SK-N-SH (cell line): ENCODE measurements around the gene CELSR1. TPM values are rescaled to one million over a fixed set of nuclear protein-coding genes. Genes with fewer than 3 reads are reported as not detected.

Source experiments
- CTCF ChIA-PET: fragments of 300-600, 350-600 bp; formaldehyde crosslinking; extraction: SDS; loops from one replicate; lab custom pipeline; 2021; lab: Yijun Ruan, JAX
- POLR2A ChIA-PET: fragments of 350-600 bp; sonication (Branson Sonifier 250); formaldehyde crosslinking; extraction: SDS; loops from one replicate; lab custom pipeline; 2020; ENCODE audit warnings: antibody characterized with exemption, inconsistent platforms; lab: Yijun Ruan, JAX
- DNase-seq: peaks from one replicate; pipeline ENCODE4 v3.0.0; 2012
- H2AFZ ChIP-seq: fragments of 200-600 bp; sonication (generic); 2 replicates; pipeline ENCODE4 v1.8.1; 2016; ENCODE audit warnings: antibody characterized with exemption, mild to moderate bottlenecking, low read depth
- H3F3A ChIP-seq: fragments of 200-600 bp; sonication (generic); replicated peaks from 2 replicates; pipeline ENCODE3; 2016; ENCODE audit warnings: antibody characterized with exemption, mild to moderate bottlenecking; ENCODE audit not compliant: insufficient read depth
- H3K27ac ChIP-seq, 2 experiments: fragments of 200-500 bp in 1 of 2; fragments of 200-600 bp in 1 of 2; sonication (Bioruptor generic) in 1 of 2; sonication (generic), shearing (Covaris generic) in 1 of 2; 2 replicates each; pipeline versions ENCODE4 v1.5.1 to v1.6.1; 2014 to 2016; ENCODE audit warnings: low read depth in 2 of 2, inconsistent platforms in 1 of 2, low read length in 1 of 2, mild to moderate bottlenecking in 1 of 2, mixed read lengths in 1 of 2
- H3K27me3 ChIP-seq: fragments of 200-600 bp; sonication (generic), shearing (Covaris generic); 2 replicates; pipeline ENCODE4 v1.6.1; 2016; ENCODE audit warnings: mixed run types; ENCODE audit not compliant: insufficient read depth
- H3K36me3 ChIP-seq, 2 experiments: fragments of 200-500 bp in 1 of 2; fragments of 200-600 bp in 1 of 2; sonication (Bioruptor generic) in 1 of 2; sonication (generic) in 1 of 2; replicated peaks in 1 of 2; 2 replicates each; pipeline versions ENCODE3 to v1.5.1; 2014 to 2016; ENCODE audit warnings: low read length in 1 of 2, mild to moderate bottlenecking in 1 of 2; ENCODE audit not compliant: insufficient read depth in 2 of 2, control insufficient read depth in 1 of 2
- H3K4me1 ChIP-seq, 2 experiments: fragments of 200-500 bp in 1 of 2; fragments of 200-600 bp in 1 of 2; sonication (Bioruptor generic) in 1 of 2; sonication (generic), shearing (Covaris generic) in 1 of 2; 2 replicates each; pipeline versions ENCODE4 v1.5.1 to v1.6.1; 2014 to 2016; ENCODE audit warnings: low read depth in 1 of 2, low read length in 1 of 2, mixed run types in 1 of 2; ENCODE audit not compliant: insufficient read depth in 2 of 2, control insufficient read depth in 1 of 2
- H3K4me2 ChIP-seq: fragments of 200-600 bp; sonication (generic), shearing (Covaris generic); 2 replicates; pipeline ENCODE4 v1.6.1; 2017; ENCODE audit warnings: mixed run types
- H3K4me3 ChIP-seq, 2 experiments: fragments of 200-500 bp in 1 of 2; fragments of 200-600 bp in 1 of 2; sonication (Bioruptor generic) in 1 of 2; sonication (generic), shearing (Covaris generic) in 1 of 2; 2 replicates each; pipeline versions ENCODE4 v1.5.1 to v1.8.1; 2014 to 2016; ENCODE audit warnings: low read depth in 2 of 2, inconsistent platforms in 1 of 2, low read length in 1 of 2, mild to moderate bottlenecking in 1 of 2, mixed read lengths in 1 of 2, moderate library complexity in 1 of 2
- H3K79me2 ChIP-seq: fragments of 200-600 bp; sonication (generic); 2 replicates; pipeline ENCODE4 v1.8.1; 2017; ENCODE audit warnings: mild to moderate bottlenecking; ENCODE audit not compliant: insufficient read depth
- H3K9ac ChIP-seq: fragments of 200-600 bp; sonication (generic); 2 replicates; pipeline ENCODE4 v1.6.1; 2017; ENCODE audit warnings: mixed run types
- H3K9me2 ChIP-seq: fragments of 200-600 bp; sonication (generic); 2 replicates; pipeline ENCODE4 v1.6.1; 2017; ENCODE audit warnings: mixed run types
- H3K9me3 ChIP-seq: fragments of 200-600 bp; sonication (generic); 2 replicates; pipeline ENCODE4 v1.6.1; 2017; ENCODE audit warnings: mixed run types, mild to moderate bottlenecking, moderate library complexity
- H4K20me1 ChIP-seq: fragments of 200-600 bp; sonication (generic); 2 replicates; pipeline ENCODE4 v1.6.1; 2017; ENCODE audit warnings: mild to moderate bottlenecking, mixed run types; ENCODE audit not compliant: insufficient read depth
- EZH2phosphoT487 ChIP-seq: fragments of 200-600 bp; sonication (generic); IDR thresholded peaks from 2 replicates; pipeline ENCODE4 v1.6.1; 2017; ENCODE audit warnings: low read depth, mixed run types, mild to moderate bottlenecking, antibody characterized with exemption, moderate library complexity, borderline replicate concordance
- FOSL2 ChIP-seq: IDR thresholded peaks from 2 replicates; pipeline ENCODE4 v1.4.0; 2012; ENCODE audit warnings: low read depth, mild to moderate bottlenecking, moderate library complexity, borderline replicate concordance
- FOXM1 ChIP-seq: IDR thresholded peaks from 2 replicates; pipeline ENCODE4 v1.4.0; 2012; ENCODE audit warnings: low read depth, mild to moderate bottlenecking
- GATA2 ChIP-seq: sonication (generic); formaldehyde crosslinking; IDR thresholded peaks from 2 replicates; pipeline ENCODE4 v1.5.0; 2020; ENCODE audit warnings: mild to moderate bottlenecking, missing genetic modification reagents
- IRF3 ChIP-seq: fragments of 150-350 bp; IDR thresholded peaks from 2 replicates; pipeline ENCODE4 v1.6.1; 2016; ENCODE audit warnings: mild to moderate bottlenecking, low read depth, low read length
- MEF2A ChIP-seq: IDR thresholded peaks from 2 replicates; pipeline ENCODE4 v1.4.0; 2012; ENCODE audit warnings: low read depth, borderline replicate concordance
- MXI1 ChIP-seq: IDR thresholded peaks from 2 replicates; pipeline ENCODE4 v1.6.1; 2012; ENCODE audit warnings: mild to moderate bottlenecking, low read depth, low read length, improper control_type of control experiment
- NFIC ChIP-seq: IDR thresholded peaks from 2 replicates; pipeline ENCODE4 v1.4.0; 2012; ENCODE audit warnings: borderline replicate concordance
- POLR2AphosphoS5 ChIP-seq: IDR thresholded peaks from 2 replicates; pipeline ENCODE4 v1.6.1; 2012; ENCODE audit warnings: low read depth, low read length
- RXRA ChIP-seq: IDR thresholded peaks from 2 replicates; pipeline ENCODE4 v1.4.0; 2012; ENCODE audit warnings: low read depth, mild to moderate bottlenecking, borderline replicate concordance
- SIN3A ChIP-seq: IDR thresholded peaks from 2 replicates; pipeline ENCODE4 v1.6.1; 2012; ENCODE audit warnings: low read depth, mild to moderate bottlenecking, low read length, moderate library complexity, borderline replicate concordance
- SMC3 ChIP-seq: IDR thresholded peaks from 2 replicates; pipeline ENCODE4 v1.6.1; 2012; ENCODE audit warnings: low read depth, low read length, improper control_type of control experiment
- TCF12 ChIP-seq: IDR thresholded peaks from 2 replicates; pipeline ENCODE4 v1.4.0; 2012
- TEAD4 ChIP-seq: IDR thresholded peaks from 2 replicates; pipeline ENCODE4 v1.4.0; 2012; ENCODE audit warnings: mild to moderate bottlenecking, borderline replicate concordance; ENCODE audit not compliant: insufficient read depth
- USF1 ChIP-seq: IDR thresholded peaks from 2 replicates; pipeline ENCODE4 v1.4.0; 2012; ENCODE audit warnings: low read depth, borderline replicate concordance
- WGBS: methylation state at CpG from one replicate; pipeline ENCODE4 v1.1.6; 2017; ENCODE audit warnings: low lambda C conversion rate; 5-methylcytosine and 5-hydroxymethylcytosine counted together
- polyA plus RNA-seq, 3 experiments: library from polyadenylated mRNA; depleted of rRNA; stranded (reverse); fragments of >200 nt; gene quantifications; 2 replicates each; pipeline ENCODE4 v1.2.3, GENCODE V29; 2012
- TF ChIP-seq, protein P1 (sequence below): IDR thresholded peaks from 2 replicates; pipeline ENCODE4 v1.6.1; 2012; ENCODE audit warnings: mild to moderate bottlenecking, low read depth, low read length, moderate library complexity
- TF ChIP-seq, protein P2 (sequence below): fragments of 150-350 bp; IDR thresholded peaks from 2 replicates; pipeline ENCODE4 v1.6.1; 2017; ENCODE audit warnings: antibody characterized with exemption, low read length, low read depth, borderline replicate concordance
- TF ChIP-seq, protein P3 (sequence below): fragments of 200-600 bp; sonication (generic); IDR thresholded peaks from 2 replicates; pipeline ENCODE4 v1.6.1; 2017; ENCODE audit warnings: antibody characterized with exemption, mild to moderate bottlenecking, moderate library complexity

CELSR1 gene
- polyA plus RNA-seq, 1 of the 3 experiments (the other 2 are of a cell fraction), result 5.0 TPM

DNA sequence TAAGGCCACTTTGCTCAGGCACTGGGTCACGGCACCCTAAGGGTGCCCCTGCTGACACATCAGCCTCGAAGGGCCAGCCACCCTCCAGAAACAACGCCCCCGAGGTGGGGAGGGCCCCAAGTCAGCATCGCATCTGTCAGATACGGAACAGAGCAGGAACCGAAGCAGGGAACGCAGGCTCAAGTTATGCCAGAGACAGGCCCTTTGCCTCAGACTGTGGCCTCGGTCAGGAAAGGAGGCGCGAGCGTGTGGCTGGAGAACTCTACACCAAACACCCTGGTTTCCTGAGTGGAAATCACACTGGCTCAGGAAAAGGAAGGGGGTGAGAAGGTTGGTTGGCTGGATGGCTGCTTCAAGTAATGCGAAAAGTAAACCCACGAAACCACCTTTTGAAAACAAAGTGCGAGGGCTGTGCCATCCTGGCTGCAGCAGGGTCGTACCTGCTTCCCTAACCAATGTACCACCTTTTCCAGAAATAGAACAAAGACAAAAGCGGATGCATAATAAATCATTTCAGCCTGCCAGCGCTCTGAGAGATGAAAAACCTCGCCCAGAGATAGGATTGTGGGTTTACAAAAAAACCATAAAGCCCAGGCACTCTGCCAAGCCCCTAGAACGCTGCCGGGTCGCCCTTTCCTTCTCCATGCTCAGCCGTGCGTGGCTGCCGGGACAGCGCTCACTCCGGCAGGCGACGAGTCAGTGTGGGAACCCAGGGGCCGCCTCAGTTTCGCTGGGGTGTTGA is 163.3 kb downstream of the CELSR1 start:
- Histone ChIP-seq H3K9me2 (no peaks in the 10 kb centered on the region), H3K4me1 (no peaks in the 10 kb centered on the region; a peak in 1 of 4 replicates), H2AFZ (no peak overlapping the region), H4K20me1 (no peaks in the 10 kb centered on the region), H3K27me3 (no peaks in the 10 kb centered on the region), H3K79me2 (no peaks in the 10 kb centered on the region), H3F3A (no peaks in the 10 kb centered on the region), H3K4me2 (no peak overlapping the region), H3K36me3 (peaks cover 0 to 5% of the 10 kb centered on the region in 2 experiments), H3K27ac (no peak overlapping the region), H3K9me3 (no peaks in the 10 kb centered on the region; the same call in 1 of the 2 replicates), H3K9ac (no peak overlapping the region), H3K4me3 (no peak overlapping the region)
- DNase-seq, result no peak
- 78% methylated on average over 24 of the region's 31 CpGs for WGBS
- ChIA-PET POLR2A (no interaction called here), CTCF (interaction anchor here (1.4 kb wide), 1 partner anchor 169 kb away, joined by 4 read pairs; no protein-coding TSS in a partner anchor)
- TF ChIP-seq, protein P1, sequence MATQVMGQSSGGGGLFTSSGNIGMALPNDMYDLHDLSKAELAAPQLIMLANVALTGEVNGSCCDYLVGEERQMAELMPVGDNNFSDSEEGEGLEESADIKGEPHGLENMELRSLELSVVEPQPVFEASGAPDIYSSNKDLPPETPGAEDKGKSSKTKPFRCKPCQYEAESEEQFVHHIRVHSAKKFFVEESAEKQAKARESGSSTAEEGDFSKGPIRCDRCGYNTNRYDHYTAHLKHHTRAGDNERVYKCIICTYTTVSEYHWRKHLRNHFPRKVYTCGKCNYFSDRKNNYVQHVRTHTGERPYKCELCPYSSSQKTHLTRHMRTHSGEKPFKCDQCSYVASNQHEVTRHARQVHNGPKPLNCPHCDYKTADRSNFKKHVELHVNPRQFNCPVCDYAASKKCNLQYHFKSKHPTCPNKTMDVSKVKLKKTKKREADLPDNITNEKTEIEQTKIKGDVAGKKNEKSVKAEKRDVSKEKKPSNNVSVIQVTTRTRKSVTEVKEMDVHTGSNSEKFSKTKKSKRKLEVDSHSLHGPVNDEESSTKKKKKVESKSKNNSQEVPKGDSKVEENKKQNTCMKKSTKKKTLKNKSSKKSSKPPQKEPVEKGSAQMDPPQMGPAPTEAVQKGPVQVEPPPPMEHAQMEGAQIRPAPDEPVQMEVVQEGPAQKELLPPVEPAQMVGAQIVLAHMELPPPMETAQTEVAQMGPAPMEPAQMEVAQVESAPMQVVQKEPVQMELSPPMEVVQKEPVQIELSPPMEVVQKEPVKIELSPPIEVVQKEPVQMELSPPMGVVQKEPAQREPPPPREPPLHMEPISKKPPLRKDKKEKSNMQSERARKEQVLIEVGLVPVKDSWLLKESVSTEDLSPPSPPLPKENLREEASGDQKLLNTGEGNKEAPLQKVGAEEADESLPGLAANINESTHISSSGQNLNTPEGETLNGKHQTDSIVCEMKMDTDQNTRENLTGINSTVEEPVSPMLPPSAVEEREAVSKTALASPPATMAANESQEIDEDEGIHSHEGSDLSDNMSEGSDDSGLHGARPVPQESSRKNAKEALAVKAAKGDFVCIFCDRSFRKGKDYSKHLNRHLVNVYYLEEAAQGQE, result no peak
- no peak for TF ChIP-seq NFIC
- TF ChIP-seq SIN3A, result no peak
- TF ChIP-seq FOSL2, result no peak
- TF ChIP-seq IRF3, result no peak
- TF ChIP-seq GATA2 (CRISPR knock-in tag), result no peak
- TF ChIP-seq USF1, result no peak
- no peak for TF ChIP-seq TCF12
- no peak for TF ChIP-seq RXRA
- TF ChIP-seq POLR2AphosphoS5, result no peak

DNA sequence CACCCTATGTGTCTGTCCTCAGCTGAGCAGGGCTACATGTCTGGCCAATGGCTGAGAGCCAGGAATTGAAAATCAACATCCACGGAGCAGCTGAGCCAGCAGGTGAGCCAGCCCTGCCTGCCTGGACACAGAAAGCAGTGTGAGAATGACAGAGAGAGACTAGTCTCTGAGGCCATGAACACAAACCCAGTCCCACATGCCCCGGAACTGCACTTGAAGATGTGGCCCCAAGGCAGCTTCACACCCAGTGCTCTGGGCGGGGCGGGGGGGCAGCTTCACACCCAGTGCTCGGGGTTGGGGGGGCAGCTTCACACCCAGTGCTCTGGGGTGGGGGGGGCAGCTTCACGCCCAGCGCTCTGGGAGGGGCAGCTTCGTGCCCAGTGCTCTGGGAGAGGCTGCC is 164.3 kb downstream of the CELSR1 start:
- no peak overlapping the region for H3K9ac ChIP-seq
- H3K4me1 ChIP-seq, result no peaks in the 10 kb centered on the region; a peak in 1 of 4 replicates
- TF ChIP-seq, protein P2, sequence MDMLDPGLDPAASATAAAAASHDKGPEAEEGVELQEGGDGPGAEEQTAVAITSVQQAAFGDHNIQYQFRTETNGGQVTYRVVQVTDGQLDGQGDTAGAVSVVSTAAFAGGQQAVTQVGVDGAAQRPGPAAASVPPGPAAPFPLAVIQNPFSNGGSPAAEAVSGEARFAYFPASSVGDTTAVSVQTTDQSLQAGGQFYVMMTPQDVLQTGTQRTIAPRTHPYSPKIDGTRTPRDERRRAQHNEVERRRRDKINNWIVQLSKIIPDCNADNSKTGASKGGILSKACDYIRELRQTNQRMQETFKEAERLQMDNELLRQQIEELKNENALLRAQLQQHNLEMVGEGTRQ, result no peak
- no peak for TF ChIP-seq FOSL2
- no peak for TF ChIP-seq SMC3
- TF ChIP-seq MEF2A, result no peak
- TF ChIP-seq FOXM1, result no peak
- TF ChIP-seq TEAD4, result no peak
- TF ChIP-seq, protein P3, sequence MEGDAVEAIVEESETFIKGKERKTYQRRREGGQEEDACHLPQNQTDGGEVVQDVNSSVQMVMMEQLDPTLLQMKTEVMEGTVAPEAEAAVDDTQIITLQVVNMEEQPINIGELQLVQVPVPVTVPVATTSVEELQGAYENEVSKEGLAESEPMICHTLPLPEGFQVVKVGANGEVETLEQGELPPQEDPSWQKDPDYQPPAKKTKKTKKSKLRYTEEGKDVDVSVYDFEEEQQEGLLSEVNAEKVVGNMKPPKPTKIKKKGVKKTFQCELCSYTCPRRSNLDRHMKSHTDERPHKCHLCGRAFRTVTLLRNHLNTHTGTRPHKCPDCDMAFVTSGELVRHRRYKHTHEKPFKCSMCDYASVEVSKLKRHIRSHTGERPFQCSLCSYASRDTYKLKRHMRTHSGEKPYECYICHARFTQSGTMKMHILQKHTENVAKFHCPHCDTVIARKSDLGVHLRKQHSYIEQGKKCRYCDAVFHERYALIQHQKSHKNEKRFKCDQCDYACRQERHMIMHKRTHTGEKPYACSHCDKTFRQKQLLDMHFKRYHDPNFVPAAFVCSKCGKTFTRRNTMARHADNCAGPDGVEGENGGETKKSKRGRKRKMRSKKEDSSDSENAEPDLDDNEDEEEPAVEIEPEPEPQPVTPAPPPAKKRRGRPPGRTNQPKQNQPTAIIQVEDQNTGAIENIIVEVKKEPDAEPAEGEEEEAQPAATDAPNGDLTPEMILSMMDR, result no peak
- no peak for TF ChIP-seq MXI1
- no peak for TF ChIP-seq EZH2phosphoT487
- no peaks in the 10 kb centered on the region for H3K79me2 ChIP-seq
- DNase-seq, result no peak
- CTCF ChIA-PET, result interaction anchor here (1.0 to 1.4 kb wide), 2 partner anchors 169 to 170 kb away, joined by 3 to 4 read pairs; no protein-coding TSS in a partner anchor
- H3K9me3 ChIP-seq, result no peaks in the 10 kb centered on the region; the same call in 1 of the 2 replicates
- H4K20me1 ChIP-seq, result no peaks in the 10 kb centered on the region
- H3K27me3 ChIP-seq, result no peaks in the 10 kb centered on the region
- no peak overlapping the region for H3K27ac ChIP-seq
- H3K36me3 ChIP-seq, result peaks cover 0 to 5% of the 10 kb centered on the region in 2 experiments
- WGBS, result no CpG with 5 or more reads among the region's 8 CpGs
- no peak overlapping the region for H3K4me2 ChIP-seq
- H3K4me3 ChIP-seq, result no peak overlapping the region
- no peaks in the 10 kb centered on the region for H3K9me2 ChIP-seq
- no peaks in the 10 kb centered on the region for H3F3A ChIP-seq
- no peak overlapping the region for H2AFZ ChIP-seq
- POLR2A ChIA-PET, result no interaction called here
